C4-2B (cell line): ENCODE results near the gene TMEM165.
A peak's percentile ranks its signal among the peaks of the same experiment; 100 is the strongest.

Experiments
- CTCF ChIP-seq: fragments of 450-650 bp; conservative IDR thresholded peaks from 2 replicates; pipeline ENCODE4 v1.5.1; 2017; ENCODE audit warnings: mild to moderate bottlenecking
- ZFX ChIP-seq: fragments of 450-650 bp; IDR thresholded peaks from 2 replicates; pipeline ENCODE4 v1.6.1; 2017

GRCh38 chr4:55345980-55346850, 49.5 kb upstream of the TMEM165 start, which contains the start of gene SRD5A3:
- TF ChIP-seq CTCF (peak; percentile 96), ZFX (peak; percentile 83)
